Activated T-cell treated with anti-CD3 and anti-CD28 coated beads for 24 hours (primary cell): ENCODE measurements around the gene SLC38A3.
"Not testable (repeated sequence)": the region's sequence is repeated elsewhere in the genome, so short reads cannot be mapped to it uniquely, and the experiment has no call there.

Experiments used
- DNase-seq: peaks from one replicate; pipeline ENCODE4 v3.0.0-alpha.2; 2020; ENCODE audit warnings: low read depth

SLC38A3 gene

DNA sequence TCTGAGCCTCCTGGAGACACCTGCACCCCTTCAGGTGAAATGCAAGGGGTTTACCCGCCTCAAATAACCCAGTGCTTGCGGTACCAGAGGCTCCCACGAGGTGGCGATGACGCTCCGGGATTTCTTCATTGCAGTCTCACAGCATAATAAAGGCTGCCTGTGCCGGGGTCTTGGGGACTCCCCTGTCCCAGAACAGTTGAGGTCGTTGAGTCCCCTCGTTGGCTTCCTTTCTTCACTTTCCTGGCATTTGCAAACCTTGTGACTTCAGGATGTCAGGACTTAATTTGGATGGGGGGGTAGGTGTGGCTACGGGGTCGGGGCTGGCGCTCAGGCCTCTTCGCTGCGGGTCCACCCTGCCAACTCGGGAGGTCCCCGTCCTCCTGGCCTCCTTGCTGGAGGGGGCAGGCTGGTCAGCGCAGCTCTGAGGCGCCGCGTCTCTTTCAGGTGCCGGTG is 12.4 kb upstream of the SLC38A3 start:
- peak; percentile 80 for DNase-seq

DNA sequence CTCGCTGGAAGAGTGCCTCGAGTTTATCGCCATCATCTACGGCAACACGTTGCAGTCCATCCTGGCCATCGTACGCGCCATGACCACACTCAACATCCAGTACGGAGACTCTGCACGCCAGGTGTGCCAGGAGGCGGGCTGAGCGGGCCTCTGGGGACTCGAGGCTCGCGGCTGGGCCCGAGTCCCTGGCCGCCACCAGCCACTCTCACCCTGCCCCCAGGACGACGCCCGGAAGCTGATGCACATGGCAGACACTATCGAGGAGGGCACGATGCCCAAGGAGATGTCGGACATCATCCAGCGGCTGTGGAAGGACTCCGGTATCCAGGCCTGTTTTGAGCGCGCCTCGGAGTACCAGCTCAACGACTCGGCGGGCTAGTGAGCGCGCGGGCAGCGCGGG is 11.8 kb upstream of the SLC38A3 start:
- DNase-seq, result no peak

DNA sequence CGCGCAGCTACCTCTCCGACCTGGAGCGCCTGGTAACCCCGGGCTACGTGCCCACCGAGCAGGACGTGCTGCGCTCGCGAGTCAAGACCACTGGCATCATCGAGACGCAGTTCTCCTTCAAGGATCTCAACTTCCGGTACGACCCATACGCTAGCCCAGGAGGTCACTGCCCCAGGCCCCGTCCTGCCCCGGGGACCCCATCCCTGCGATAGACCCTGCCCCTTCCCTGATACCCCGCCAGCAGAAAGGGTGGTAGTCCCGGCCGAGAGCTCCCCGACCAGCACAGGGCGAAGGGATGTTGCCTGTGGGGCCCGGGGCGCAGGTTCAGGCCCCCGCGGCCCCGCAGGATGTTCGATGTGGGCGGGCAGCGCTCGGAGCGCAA is 11.3 kb upstream of the SLC38A3 start:
- no peak for DNase-seq

DNA sequence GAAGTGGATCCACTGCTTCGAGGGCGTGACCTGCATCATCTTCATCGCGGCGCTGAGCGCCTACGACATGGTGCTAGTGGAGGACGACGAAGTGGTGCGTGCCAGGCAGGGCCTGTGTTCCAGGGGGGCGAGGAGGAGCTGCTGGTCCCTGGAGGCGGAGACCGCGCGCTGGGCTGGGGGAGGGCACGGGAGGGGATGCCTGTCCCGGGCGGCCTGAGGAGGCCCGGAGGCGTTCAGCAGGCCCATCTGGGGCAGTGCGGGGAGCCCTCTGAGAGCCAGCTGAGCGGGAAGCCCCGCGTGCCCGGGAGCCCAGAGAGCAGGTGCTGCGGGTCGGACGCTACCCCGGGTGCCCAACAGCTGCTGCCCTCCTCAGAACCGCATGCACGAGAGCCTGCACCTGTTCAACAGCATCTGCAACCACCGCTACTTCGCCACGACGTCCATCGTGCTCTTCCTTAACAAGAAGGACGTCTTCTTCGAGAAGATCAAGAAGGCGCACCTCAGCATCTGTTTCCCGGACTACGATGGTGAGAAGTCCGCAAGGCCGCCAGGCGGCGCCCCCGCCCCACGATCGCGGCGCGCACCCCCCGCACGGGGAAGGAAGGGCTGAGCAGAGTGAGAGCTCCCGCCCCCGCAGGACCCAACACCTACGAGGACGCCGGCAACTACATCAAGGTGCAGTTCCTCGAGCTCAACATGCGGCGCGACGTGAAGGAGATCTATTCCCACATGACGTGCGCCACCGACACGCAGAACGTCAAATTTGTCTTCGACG is 10.8 kb upstream of the SLC38A3 start:
- DNase-seq, result peak; percentile 68

DNA sequence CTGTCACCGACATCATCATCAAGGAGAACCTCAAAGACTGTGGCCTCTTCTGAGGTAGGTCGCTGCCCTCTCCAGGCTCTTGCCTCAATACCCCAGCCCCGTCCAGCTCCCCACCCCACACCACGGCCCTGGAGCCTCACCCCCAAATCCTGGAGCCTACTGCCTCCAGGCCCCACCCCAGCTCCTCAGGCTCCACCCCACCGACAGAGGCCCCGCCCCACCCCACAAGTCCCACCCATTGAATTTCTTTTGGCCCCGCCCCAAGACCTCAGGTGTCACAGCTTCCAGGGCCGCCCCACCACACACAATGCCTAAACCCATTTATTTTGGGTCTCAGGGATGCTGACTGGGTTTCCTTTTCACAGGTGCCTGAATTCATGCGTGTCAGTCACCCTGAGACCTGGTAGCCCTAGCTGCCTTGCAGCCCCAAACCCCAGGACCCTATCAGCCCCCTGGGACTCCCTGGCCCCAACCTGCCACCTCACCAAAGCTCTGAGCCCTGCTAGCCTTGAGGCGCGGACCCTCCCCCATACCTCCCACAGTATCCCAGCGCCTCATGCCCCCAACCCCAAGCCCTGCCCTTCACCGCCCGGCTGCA is 10.1 kb upstream of the SLC38A3 start:
- DNase-seq, result peak; percentile 23

DNA sequence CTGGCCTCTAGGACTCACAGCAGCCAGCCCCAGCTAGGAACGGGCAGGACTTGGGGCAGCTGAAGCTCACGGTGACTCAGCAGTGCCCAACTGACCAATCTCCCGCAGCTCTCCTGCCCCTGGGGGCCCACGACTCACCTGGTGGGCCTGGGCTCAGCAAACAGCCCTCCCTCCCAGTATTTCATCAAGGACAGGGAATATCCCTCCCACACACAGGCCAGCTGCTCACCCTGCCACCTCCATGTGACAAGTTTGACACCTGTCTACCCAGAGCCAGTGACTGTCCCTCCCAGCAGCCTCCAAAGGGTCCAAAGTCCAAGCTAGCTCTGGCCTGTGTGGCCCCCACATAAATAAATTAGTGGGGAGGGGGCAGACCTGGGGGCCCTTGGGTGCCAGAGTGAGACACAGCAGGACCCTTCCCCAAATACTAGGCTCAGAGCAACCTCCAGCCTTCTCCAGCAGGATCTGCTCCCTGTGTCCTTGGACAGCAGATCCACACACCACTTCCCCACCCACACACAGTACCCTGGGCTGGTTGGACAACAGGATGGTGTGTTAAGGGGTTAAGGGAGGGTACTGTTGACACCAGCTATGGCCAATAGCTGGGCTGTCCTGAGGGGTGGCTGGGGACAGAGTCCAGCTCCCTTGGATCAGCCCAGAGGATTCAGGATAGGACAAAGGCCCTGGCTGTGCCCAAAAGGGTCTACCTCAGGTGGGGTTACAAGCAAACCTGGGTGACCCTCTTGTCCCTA is 9.4 kb upstream of the SLC38A3 start:
- no peak for DNase-seq

DNA sequence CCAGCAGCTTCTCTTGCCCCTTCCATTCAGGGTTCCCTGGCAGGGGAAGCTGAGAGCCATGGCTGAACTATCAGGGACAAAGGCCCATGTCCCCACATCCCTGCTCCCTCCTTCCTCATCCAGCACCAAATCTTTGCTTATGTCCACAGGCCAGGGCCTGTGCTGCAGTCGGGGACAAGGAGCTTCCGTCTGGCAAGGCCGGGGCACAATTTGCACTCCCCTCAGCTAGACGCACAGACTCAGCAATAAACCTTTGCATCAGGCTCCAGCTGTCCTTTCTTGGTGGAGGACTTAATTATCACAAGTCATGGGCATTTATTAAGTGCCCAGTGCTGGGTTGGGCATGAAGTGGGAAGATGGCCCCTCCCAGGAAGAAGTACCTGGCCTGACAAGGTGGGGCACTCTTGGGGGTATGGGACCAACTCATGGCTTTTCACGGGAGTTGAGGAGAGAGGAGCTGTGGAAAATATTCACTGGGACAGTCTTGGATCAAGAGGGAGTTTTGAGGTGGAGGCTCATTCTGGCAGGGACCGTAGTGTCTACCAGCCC is 8.7 kb upstream of the SLC38A3 start:
- no peak for DNase-seq

DNA sequence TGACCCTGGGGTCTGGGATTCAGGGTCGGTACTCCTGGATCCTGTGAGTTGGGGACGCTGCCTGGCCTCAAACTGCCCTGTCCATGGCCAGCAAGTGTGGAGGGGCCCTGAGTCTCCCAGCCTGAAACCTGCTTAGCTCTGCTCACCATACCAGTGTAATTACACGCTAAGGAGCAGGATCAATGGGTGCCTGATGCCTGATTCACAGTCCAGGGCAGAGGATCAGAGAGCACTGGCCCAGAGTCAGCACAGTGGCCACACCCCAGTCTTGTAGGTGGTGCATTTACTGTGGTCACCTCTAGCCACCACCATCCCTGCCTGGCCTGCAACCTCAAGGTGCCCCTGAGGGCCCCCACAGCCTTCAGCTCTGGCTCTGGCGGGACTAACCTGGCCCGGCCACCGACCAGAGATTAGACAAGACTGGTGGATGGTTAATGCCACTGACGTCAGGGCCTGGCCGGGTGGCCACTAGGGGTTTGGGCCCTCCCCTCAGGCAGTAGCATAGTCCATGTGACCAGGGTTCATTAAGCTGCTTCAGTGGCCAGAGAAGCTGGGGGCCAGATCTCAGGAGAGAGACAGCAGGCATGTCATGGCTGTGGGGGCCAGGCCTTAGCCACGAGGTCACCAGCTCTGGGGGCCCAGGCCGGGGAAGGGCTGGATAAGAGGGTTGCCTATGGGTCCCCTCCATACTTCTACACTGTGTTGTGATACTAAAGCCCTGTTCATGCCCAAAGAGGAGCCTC is 3.3 kb upstream of the SLC38A3 start:
- no peak for DNase-seq

DNA sequence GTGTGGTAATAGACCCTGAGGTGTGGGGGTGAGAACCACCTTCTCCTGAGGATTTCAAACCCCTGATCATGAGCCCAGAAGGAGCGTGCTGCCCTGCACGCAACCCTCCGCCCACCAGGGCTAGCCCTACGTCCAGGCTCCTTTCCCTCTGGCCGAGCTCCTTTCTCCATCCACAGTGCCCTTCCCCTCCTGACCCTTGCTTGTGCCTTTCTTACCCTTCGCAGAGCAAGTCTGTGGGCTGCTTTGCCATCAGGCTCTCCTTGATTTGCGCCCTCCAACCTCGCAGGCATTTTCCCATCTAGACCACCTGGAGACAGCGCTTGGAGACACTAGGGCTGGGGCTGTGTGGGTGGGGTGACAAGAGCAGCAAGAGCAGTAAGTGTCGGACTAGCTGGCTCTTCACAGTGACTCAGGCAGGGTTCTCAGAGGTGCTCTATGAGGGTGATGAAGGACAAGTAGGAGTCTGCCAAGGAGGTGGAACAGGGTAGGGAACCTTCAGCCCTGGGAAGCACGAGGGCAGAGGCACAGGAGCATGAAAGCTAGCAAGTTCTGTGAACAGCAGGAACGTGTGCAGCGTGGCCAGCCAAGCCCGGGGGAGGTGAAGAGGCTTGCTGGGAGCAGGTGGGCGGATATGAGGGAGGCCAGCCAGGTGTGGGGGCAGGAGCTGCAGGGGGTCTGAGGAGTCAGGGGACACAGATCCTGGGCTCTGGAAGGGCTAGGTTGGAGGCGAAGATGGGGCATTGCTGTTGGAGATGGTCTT is 2.5 kb upstream of the SLC38A3 start:
- DNase-seq, result no peak

DNA sequence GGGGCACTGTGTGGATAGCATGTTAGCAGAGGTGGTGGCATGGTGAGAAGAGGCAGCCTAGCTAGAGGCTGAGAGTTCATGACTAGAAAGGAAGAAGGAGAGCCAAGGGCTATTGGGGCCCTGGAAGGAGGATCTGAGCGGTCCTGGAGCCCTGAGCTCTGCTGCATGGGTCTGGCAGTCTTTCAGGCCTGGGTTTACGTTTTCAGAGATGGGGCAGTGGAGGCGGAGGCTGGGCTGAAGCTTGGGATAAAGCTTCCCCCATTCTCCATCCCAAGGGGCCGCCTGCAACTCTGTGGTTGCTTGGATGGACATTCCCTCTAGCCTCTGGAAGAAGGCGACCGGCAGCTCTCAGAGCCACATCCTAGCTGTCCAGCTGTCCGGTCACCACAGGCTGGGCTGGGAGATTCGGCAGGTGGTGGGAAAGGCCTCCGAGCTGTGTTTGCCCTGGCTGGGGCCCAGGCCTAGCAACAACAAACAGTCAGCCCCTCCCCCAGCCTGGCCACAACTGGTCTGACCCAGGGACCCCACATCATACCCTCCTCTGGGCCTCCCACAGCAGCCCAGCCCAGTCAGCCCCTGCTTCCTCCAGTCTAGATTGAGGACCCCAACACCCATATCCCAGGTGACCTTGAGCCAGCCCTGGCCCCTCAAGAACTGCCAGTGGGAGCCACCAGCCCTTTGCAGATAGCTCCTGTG is 1.8 kb upstream of the SLC38A3 start:
- DNase-seq, result no peak

DNA sequence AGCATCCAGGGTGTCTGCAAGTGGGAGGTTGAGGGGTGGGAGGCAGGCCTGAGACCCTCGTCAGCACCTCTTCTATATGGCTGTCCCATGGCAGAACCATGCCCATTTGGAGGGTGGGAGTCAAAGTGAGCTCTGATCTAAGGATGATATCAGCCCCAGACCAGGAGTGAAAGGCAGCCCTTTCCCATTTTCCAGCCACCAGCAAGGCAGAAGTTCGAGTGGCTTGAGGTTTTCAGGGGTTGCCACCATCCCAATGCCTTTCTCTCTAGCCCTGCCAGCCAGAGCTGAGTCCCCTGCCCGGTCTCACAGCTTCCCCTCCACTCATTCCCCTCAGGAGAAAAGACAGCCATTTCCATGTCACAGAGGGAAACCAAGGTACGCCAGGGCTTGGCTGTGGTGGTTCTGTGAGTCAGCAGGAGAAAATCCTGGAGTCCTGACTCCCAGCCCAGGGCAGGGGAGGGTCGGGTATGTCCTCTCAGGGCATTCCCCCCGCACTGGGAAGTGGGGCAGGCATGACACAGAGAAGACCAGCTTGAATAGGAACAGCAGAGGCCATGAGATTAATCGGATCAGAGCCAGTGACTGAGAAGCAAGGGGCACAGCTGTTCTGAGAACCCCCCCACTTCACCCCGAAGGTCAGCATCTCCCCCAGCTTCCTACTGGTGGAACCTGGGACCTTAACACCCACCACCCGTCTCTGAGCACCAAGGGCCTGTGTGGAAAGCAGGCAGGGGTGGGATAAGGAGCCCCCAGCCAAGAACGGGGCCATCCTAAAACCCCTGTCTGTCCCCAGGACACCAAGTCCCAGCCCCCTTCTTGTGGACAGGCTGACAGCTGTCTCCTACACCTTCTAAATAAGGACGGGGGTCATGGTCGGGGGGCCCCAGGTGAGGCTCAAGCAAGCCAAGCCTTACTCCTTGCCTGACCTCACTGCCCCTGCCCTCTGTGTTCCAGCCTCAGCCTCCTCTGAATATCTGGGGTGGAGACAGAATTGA is 965 bp upstream of the SLC38A3 start:
- DNase-seq, result no peak

DNA sequence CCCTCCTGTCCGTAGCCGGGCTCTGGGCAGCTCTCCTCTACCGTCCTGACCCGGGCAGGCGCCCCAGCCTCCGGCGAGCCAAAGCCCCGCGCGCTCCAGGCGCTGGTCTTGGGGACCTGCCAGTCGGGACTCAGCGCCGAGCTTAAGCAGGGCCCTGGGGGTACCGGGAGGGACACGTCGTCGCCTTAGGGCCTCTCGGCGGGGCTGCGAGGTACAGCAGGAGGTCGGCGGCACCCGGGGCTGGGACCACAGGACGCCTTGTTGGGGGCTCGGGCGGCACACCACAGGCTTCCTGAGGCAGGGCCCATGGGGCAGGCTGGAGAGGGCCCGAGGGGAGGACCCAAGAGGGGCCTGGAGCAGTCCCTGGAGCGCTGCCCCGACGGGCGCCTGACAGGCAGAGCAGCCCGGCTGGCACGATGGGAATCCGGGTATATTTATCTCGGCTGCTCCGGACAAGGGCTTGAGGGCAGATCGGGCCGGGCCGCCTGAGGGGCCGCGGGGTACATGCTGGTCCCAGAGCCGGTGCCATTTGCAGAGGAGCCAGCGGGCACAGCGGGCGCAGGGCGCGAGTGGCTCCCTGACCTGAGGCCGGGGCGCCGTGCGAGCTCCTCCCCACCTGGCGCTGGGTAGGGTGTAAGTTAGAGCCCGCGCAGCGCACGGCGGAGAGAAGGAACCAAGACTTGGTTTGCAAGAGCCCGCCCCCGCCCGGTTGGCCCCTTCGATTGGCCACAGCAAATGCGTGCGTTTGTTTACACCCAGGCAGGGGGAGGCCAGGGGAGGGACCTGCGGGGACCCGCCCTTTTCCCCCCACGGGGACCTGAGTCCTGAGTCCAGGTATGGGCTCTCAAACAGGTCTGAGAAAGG is 574 bp downstream of the SLC38A3 start:
- no peak for DNase-seq

DNA sequence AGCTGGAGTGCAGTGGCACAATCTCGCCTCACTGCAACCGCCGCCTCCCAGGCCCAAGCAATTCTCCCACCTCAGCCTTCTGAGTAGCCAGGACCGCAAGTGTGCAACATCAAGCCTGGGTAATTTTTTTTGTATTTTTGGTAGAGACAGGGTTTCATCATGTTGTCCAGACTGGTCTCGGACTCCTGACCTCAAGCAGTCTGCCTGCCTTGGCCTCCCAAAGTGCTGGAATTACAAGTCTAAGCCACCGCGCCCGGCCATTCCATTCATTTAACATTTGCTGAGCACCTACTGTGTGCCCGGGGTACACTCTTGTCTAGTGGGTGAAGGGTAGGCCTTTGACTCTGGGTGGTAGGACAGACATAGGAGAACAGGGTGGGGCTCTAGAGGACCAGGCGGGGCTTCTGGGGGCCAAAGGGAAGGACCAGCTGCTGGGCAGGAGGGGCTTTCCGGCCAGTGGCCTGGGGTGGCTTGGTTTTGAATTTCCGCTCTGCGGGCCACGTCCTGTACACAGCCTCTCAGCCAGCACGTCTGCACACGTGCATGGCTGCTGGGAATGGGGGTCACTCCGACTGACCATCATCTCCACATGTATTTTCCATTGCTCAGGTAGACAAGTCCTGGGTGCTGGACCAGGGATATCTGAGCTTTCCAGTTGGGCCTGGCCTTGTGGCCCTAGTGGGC is 2.4 kb downstream of the SLC38A3 start:
- no peak for DNase-seq

DNA sequence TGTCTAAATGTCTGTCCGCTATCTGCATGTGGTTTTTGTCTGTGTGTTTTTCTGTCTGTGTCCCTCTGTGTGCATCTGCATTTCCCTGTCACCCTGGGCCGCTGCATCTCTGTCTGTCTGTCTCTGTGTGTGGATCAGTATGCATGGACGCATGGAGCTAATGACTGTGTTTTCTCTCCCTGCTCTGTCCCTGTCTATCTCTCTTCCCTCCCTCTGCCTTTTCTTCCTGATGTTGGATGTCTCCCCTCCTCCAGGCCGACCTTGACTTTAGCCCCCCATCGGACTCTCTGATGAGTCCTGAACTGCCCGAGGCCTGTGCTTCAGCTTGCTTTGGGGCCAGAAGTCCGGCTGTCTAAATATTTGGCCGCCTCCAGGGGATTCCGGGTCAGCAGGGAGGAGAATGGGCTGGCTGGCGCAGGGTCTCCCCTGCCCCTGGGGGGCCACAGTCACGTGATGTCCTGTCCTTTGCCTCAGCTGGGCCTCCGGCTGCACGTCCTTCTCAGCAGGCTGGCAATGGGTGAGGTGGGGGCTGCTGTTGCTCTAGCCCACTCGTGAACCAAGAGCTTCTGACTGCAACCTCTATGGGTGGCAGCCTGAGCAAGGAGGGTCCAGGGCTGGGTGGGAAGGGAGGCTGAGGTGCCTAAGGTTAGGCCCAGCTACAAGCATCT is 3.7 kb downstream of the SLC38A3 start:
- DNase-seq, result no peak

DNA sequence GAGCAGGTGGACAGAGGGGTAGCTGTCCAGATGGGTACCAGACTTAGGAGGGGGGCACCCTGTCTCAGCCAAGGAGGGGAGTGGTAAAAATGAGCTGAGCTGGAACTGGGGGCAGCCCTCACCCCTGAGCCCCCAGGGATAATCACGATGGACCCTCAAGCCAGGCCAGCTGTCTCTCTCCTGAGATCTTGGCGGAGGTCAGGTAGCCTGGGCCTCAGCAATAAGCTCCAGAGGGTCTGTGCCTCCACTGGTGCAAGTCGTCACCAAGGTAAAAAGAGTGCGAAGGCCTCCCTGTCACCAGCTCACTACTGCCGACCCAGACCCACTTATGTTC is 5.1 kb downstream of the SLC38A3 start:
- no peak for DNase-seq

DNA sequence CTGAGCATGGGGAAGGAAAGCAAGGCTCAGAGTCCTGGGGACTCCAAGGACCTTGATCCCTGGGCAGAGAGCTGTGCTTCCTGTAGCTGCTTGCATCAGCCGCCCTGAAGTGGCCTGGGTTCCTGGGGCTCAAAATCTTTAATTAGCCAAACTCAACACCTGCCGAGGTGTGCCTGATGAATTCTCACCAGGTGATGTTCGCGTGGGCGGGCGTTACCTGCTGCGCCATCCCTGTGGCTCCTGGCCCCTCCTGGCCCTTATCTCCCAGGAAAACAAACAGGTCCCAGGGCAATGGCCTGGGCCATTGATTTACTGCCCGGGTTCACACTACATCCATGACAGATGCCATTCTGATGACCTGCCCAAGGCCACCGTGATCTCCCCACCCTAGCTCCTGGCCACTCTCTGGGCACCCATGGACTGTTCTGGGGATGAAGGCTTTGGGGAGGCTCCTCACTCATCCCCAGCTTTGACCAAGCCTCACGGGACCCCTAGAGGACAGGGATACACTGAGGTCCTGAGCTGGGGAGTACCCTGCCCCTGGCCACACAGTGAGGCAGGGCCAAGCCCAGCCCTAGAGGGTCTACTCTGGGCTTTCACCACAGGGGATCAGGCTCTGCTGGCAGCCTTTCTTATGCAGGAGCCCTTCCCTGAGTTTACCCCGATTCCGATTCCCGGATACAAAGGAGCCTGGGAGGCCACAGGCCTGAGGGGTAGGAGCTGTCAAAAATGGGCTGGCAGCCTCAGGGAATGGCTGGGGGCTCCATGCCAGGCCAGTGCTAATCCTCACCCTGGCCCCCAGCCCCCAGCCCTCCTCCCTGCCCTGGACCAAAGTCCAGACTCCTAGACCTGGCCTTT is 5.7 kb downstream of the SLC38A3 start:
- no peak for DNase-seq

DNA sequence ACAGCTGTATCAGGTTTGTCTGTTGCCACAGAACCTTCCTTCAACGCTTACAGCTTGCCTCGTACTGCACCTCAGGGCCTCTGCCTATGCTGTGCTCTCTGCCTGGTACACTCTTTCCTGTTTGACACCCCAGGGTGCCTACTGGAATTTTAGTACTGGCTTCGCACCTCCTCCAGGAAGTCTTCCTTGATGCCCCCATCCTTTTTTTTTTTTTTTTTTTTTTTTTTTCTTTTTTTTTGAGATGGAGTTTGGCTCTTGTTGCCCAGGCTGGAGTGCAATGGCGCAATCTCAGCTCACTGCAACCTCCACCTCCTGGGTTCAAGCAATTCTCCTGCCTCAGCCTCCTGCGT is 6.3 kb downstream of the SLC38A3 start:
- DNase-seq, result not testable (repeated sequence)
